ENCODE measurements around the gene GPER1. TPM values are rescaled to one million over a fixed set of nuclear protein-coding genes. Genes with fewer than 3 reads are reported as not detected.

The GPER1 gene
- total RNA-seq, 2 experiments from 2014 or later, result 34.9 to 75.9 TPM

GRCh38 chr7:1091644-1092027 lies 3.7 kb downstream of the GPER1 start:
- CTCF ChIA-PET (ENCODE audit: unreplicated experiment), result interaction anchor here (0.7 kb wide), 1 partner anchor 84 kb away, joined by 4 read pairs; no protein-coding TSS in a partner anchor
- no peak for TF ChIP-seq CTCF (conservative IDR thresholded peaks at IDR 0.05; ENCODE audit: low read length)
- TF ChIP-seq EZH2phosphoT487 (IDR thresholded peaks at IDR 0.05; ENCODE audit: borderline replicate concordance, low read depth, low read length), result no peak
- H3K9me3 ChIP-seq (ENCODE audit: low read length), result no peaks in the 10 kb centered on the region
- H3K9me2 ChIP-seq (ENCODE audit: insufficient read depth, low read length), result no peaks in the 10 kb centered on the region
- H2AFZ ChIP-seq (ENCODE audit: low read length), result no peak overlapping the region
- intact Hi-C loops (cut with micrococcal nuclease; ENCODE audit: unreplicated experiment), result no loop called here
- H3K4me2 ChIP-seq (ENCODE audit: low read length), result no peak overlapping the region
- peaks cover 66% of the 10 kb centered on the region for H3K36me3 ChIP-seq (ENCODE audit: insufficient read depth, low read length)
- POLR2A ChIA-PET, result interaction anchor here (0.9 kb wide), 1 partner anchor 45 kb away, joined by 3 read pairs; no protein-coding TSS in a partner anchor
- no peak overlapping the region for H3K27ac ChIP-seq (ENCODE audit: low read depth, low read length, poor library complexity, severe bottlenecking)
- BruUV-seq (replicated peaks), result no TSS peak
- H3K4me3 ChIP-seq (ENCODE audit: low read depth, low read length, poor library complexity, severe bottlenecking), result no peak overlapping the region
- H3K4me1 ChIP-seq (ENCODE audit: insufficient read depth, low read length, poor library complexity, severe bottlenecking), result peaks cover 28% of the 10 kb centered on the region
- no peak for DNase-seq (ENCODE audit: low spot score)
- H4K20me1 ChIP-seq (ENCODE audit: insufficient read depth, low read length), result no peaks in the 10 kb centered on the region
- H3K79me2 ChIP-seq (ENCODE audit: insufficient read depth, low read depth, low read length), result peaks cover 28% of the 10 kb centered on the region

GRCh38 chr7:1092161-1092632 lies 4.3 kb downstream of the GPER1 start:
- POLR2A ChIA-PET, result interaction anchor here (0.9 kb wide), 1 partner anchor 66 kb away, joined by 3 read pairs; no protein-coding TSS in a partner anchor
- no peaks in the 10 kb centered on the region for H4K20me1 ChIP-seq (ENCODE audit: insufficient read depth, low read length)

More at GRCh38 chr7:1092161-1092632, 4.3 kb downstream of the GPER1 start:
- H2AFZ ChIP-seq (ENCODE audit: low read length), result no peak overlapping the region
- H3K9me2 ChIP-seq (ENCODE audit: insufficient read depth, low read length), result no peaks in the 10 kb centered on the region
- H3K4me3 ChIP-seq (ENCODE audit: low read depth, low read length, poor library complexity, severe bottlenecking), result no peak overlapping the region
- CTCF ChIA-PET (ENCODE audit: unreplicated experiment), result interaction anchor here (0.7 kb wide), 1 partner anchor 83 kb away, joined by 4 read pairs; no protein-coding TSS in a partner anchor
- BruUV-seq (replicated peaks), result no TSS peak
- H3K4me2 ChIP-seq (ENCODE audit: low read length), result no peak overlapping the region
- peaks cover 25% of the 10 kb centered on the region for H3K4me1 ChIP-seq (ENCODE audit: insufficient read depth, low read length, poor library complexity, severe bottlenecking)
- TF ChIP-seq CTCF (conservative IDR thresholded peaks at IDR 0.05; ENCODE audit: low read length), result no peak
- TF ChIP-seq EZH2phosphoT487 (IDR thresholded peaks at IDR 0.05; ENCODE audit: borderline replicate concordance, low read depth, low read length), result no peak
- H3K79me2 ChIP-seq (ENCODE audit: insufficient read depth, low read depth, low read length), result peaks cover 27% of the 10 kb centered on the region
- intact Hi-C loops (cut with micrococcal nuclease; ENCODE audit: unreplicated experiment), result no loop called here
- H3K27ac ChIP-seq (ENCODE audit: low read depth, low read length, poor library complexity, severe bottlenecking), result no peak overlapping the region
- H3K36me3 ChIP-seq (ENCODE audit: insufficient read depth, low read length), result peaks cover 66% of the 10 kb centered on the region
- H3K9me3 ChIP-seq (ENCODE audit: low read length), result no peaks in the 10 kb centered on the region
- no peak for DNase-seq (ENCODE audit: low spot score)

All from OCI-LY7 (cell line).